HG03060 (cell line): ENCODE results near the gene CARD14.

Experiments
- ATAC-seq: cut with Tn5 transposase; IDR thresholded peaks from one replicate; pipeline ENCODE4 v1.9.1; 2021; ENCODE audit warnings: low read depth, moderate number of reproducible peaks; ENCODE audit not compliant: unreplicated experiment

The CARD14 gene

GRCh38 chr17:80169784-80170500 lies at the start of gene CARD14:
TSS of gene CARD14 (plus strand) at chr17:80170030. CDS start at chr17:80181439, 11,409 bp downstream.
- ATAC-seq: no peak

GRCh38 chr17:80122026-80122575 lies 47.7 kb upstream of the CARD14 start:
- ATAC-seq: no peak

- no peak for ATAC-seq
Observed at GRCh38 chr17:80122926-80123505, 46.8 kb upstream of the CARD14 start.

- no peak for ATAC-seq
Observed at GRCh38 chr17:80123791-80124190, 46.0 kb upstream of the CARD14 start.

GRCh38 chr17:80124351-80124981 lies 45.4 kb upstream of the CARD14 start:
- ATAC-seq: no peak

GRCh38 chr17:80125656-80126448 lies 44.0 kb upstream of the CARD14 start:
- ATAC-seq: no peak

GRCh38 chr17:80126449-80126715 lies 43.4 kb upstream of the CARD14 start:
- ATAC-seq: no peak

GRCh38 chr17:80129006-80129565 lies 40.7 kb upstream of the CARD14 start:
- ATAC-seq: no peak

- no peak for ATAC-seq
Observed at GRCh38 chr17:80130992-80131391, 38.8 kb upstream of the CARD14 start.

- ATAC-seq: no peak
Observed at GRCh38 chr17:80132906-80133625, 36.8 kb upstream of the CARD14 start.

- ATAC-seq: no peak
Observed at GRCh38 chr17:80133626-80133970, 36.2 kb upstream of the CARD14 start.

- ATAC-seq: no peak
Observed at GRCh38 chr17:80137131-80137530, 32.7 kb upstream of the CARD14 start.

- no peak for ATAC-seq
Observed at GRCh38 chr17:80138856-80139426, 30.9 kb upstream of the CARD14 start.

- no peak for ATAC-seq
Observed at GRCh38 chr17:80141463-80142165, 28.2 kb upstream of the CARD14 start.

GRCh38 chr17:80142929-80143328 lies 26.9 kb upstream of the CARD14 start:
- no peak for ATAC-seq

GRCh38 chr17:80145076-80146075 lies 24.5 kb upstream of the CARD14 start:
- ATAC-seq: no peak

- ATAC-seq: peak; percentile 4
Observed at GRCh38 chr17:80146121-80147034, 23.5 kb upstream of the CARD14 start.
